Suprapubic skin (tissue), 3 donors: Measurements from ENCODE around the gene LGALS9.

Source experiments
- CTCF ChIP-seq, 2 donors: fragments of 200-600 bp in 1 of 2; fragments of 450-650 bp in 1 of 2; sonication (generic) in 1 of 2; IDR thresholded peaks; one replicate each; pipeline ENCODE4 v1.5.1; 2016 to 2019; ENCODE audit warnings: antibody characterized with exemption in 2 of 2, mild to moderate bottlenecking in 1 of 2, moderate library complexity in 1 of 2
- EP300 ChIP-seq: sonication (generic); formaldehyde crosslinking; IDR thresholded peaks from one replicate; pipeline ENCODE4 v1.6.1; 2017; ENCODE audit warnings: antibody characterized with exemption
- POLR2A ChIP-seq, 2 donors: fragments of 450-650 bp; IDR thresholded peaks; one replicate each; pipeline ENCODE4 v1.6.1; 2017; ENCODE audit warnings: antibody characterized with exemption in 2 of 2, mild to moderate bottlenecking in 2 of 2, moderate library complexity in 2 of 2

- TF ChIP-seq CTCF (IDR thresholded peaks at IDR 0.05), result no peak
- no peak for TF ChIP-seq POLR2A (IDR thresholded peaks at IDR 0.05)
- TF ChIP-seq EP300, result no peak
Measured at GRCh38 chr17:27607521-27608091, 23.4 kb upstream of the LGALS9 start.
